ENCODE data around the gene KANSL1.
"Not testable (repeated sequence)": the region's sequence is repeated elsewhere in the genome, so short reads cannot be mapped to it uniquely, and the experiment has no call there.

KANSL1 gene

DNA sequence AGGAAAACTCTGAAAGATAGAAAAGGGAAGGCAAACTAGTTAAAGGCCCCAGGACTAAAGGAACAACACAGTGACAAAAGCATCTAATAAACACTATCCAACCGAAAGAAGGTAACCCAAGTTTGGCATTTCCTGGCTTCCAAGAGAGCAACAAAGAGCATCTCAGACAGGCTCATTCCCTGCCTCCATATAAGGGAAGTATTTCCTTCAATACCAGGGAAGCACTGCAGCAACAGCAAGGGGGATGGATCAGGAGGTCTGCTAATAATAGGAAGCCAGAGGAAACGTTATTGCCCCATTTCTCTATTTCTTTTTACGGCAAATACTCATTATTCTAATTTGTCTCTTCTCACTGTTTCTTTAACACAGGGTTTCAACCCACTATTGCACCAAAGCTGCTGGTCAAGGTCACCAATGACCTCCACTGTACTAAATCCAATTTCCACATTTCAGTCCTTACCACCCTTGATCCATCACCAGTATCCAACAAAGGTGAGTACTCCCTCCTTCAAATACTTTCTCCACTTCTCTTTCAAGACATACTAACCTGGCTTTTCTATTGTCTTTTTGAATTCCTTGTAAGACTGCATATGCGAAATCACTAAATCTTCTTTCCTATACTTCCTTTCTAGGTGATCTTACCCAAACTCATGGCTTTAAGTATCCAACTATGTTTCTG, 86.1 kb downstream of the KANSL1 start:
- no peak for DNase-seq

GRCh38 chr17:46102806-46103205, 90.4 kb downstream of the KANSL1 start:
- not testable (repeated sequence) for DNase-seq

- DNase-seq, result not testable (repeated sequence)
These were observed 91.2 kb downstream of the KANSL1 start for GRCh38 chr17:46101785-46102617.

- DNase-seq, result no peak
These were observed 92.6 kb downstream of the KANSL1 start for GRCh38 chr17:46100590-46100989.

DNA sequence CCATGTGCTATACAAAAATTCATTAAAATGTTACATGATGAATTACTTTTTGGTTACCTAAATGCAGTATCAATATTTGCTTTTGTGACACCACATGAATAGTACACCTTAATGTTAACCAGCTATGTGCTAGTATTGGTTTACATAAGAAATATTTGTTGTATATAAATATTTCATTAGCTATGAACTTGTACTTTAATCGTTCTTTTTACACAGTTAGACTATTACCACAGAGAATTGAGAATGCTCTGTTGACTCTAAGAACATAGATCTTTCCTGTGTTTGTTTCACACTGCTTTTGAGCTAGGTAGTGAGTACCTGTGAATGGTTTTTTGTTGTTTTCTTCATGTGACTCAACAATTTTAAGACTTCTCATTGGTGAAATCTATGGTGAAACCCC, 93.4 kb downstream of the KANSL1 start:
- no peak for DNase-seq

- DNase-seq, result no peak
These were observed 95.7 kb downstream of the KANSL1 start for GRCh38 chr17:46097497-46097896.

DNA sequence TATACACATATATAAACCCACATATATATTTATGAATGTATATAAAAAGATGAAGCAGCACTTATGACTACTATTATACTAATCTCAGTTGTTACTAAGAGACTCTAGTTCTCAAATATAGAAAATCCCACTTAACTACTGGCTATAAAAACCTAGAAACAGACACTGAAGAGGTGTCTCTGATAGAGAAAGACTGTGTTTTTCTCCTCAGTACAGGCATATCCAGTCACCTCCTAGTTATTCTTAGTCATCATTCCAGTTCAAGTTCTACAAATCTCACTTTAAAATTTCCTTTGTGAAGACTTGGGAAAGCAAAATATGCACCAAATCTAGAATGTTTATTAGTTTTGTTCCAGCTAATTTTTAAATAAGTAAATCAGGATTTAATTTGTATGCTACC, 100.2 kb downstream of the KANSL1 start:
- DNase-seq, result no peak

DNA sequence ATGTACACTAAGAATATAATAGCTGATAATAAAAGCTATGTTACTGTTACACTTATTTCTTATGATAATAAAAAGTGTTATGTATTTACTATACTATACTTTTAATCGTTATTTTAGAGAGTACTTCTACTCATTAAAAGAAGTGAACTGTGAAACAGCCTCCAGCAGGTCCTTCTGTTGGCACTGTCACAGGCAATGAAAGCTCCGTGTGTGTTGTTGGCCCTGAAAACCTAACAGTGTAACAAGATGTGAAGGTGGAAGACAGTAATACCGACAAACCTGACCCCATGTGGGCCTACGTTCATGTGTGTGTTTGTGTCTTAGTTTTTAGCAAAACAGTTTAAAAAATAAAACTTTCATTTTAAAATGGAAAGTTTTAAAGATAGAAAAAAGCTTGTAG, 102.4 kb downstream of the KANSL1 start:
- DNase-seq, result no peak

DNA sequence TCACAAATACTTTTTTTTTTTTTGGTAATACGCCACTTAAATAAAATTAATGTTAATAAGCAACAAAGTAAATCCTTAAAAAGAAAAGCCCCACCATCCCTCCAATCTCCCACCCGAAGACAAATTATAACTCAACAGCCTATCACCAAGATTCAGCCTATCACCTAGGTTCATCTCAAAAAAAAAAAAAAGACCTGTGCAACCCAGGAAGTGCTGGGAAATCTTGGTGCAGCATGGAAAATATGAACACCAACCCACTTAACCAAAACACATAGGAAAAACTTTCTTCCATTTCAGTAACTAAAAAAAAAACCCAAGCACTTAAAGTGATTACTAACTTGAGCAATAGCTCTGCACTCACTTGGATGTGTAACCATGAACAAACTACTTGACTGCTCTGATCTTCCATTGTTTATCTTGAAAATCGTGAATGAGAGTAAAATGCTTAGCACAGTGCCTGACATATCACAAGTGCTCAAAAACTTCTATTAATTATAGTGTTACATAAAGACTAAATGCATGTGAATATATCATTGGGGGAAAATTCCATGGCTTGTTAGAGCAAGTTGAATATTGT, 103.8 kb downstream of the KANSL1 start:
- DNase-seq, result no peak

DNA sequence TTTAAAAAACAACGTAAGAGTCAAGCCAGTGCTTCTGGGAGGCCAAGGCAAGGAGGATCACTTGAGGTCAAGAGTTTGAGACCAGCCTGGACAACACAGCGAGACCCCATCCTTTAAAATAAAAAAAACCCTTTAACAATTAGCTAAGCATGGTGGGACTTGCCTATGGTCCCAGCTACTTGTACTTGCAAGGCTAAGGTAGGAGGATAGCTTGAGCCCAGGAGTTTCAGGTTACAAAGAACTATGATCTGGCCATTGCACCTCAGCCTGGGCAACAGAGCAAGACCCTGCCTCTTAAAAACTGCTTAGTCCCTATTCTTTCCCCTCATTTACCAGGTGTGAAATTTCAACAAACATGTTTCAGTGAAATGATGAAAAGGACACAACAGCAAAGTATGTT, 104.6 kb downstream of the KANSL1 start:
- no peak for DNase-seq

DNA sequence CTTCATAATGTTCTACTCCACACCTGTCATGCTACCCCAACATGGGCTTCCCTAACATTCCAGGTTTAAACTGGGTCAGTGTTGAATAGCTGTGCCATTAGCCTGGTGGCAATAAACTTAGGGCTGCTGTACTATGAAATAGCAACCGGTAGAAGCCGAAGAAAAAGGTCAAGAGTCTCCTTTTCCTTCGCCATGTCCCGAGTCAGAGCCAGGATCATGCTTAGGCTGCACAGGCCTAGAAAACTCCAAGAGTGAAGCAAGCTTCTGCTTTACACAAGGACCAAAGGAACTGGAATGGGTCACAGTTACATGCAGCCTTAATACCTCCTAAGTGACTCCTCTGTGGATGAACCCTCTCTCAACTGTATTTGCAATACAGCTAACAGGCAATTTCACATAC, 105.4 kb downstream of the KANSL1 start:
- DNase-seq, result not testable (repeated sequence)

DNA sequence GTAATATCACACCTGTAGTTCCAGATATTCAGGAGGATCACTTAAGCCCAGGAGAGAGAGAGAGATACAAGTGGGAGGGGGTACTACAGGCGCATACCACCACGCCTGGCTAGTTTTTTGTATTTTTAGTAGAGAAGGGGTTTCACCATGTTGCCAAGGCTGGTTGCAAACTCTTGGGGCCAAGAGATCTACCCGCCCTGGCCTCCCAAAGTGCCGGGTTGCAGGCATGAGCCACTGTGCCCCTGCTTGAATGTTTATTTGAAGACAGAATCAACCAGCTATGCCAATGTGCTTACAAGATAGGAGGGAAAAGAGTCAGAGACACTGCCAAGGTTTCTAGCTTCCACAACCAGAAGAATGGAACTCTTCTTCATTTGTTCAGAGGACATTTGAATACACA, 106.4 kb downstream of the KANSL1 start:
- no peak for DNase-seq

DNA sequence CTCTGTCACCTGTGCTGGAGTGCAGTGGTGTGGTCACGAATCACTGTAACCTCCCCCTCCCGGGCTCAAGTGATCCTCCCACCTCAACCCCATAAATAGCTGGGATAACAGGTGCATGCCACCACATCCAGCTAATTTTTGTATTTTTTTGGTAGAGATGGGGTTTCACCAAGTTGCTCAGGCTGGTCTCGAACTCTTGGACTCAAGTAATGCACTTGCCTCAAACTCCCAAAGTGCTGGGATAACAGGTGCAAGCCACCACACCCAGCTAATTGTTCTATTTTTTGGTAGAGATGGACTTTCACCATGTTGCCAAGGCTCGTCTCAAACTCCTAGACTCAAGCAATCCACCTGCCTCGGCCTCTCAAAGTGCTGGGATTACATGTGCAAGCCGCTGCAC, 107.7 kb downstream of the KANSL1 start:
- no peak for DNase-seq

DNA sequence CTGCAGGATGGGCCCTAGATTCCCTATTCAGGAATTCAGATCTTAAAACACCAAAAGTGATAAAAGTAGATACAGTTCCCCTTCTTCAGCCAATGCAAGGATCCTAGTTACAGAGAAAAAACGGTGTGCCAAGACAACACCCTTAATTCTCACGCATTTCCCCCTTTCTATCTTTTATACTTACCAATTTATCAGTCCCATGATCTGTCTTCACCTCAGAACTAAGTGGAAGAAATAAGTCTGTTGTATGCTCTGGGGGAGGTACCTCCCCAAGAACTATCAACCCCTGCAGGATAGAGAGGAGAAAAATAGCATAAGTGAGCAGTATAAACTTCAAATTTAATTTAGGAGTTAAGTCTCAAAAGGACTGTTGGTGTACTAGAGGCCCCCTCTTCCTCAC, 111.0 kb downstream of the KANSL1 start:
- peak; percentile 60 for DNase-seq

GRCh38 chr17:46081018-46081320, 112.3 kb downstream of the KANSL1 start:
- DNase-seq, result no peak

DNA sequence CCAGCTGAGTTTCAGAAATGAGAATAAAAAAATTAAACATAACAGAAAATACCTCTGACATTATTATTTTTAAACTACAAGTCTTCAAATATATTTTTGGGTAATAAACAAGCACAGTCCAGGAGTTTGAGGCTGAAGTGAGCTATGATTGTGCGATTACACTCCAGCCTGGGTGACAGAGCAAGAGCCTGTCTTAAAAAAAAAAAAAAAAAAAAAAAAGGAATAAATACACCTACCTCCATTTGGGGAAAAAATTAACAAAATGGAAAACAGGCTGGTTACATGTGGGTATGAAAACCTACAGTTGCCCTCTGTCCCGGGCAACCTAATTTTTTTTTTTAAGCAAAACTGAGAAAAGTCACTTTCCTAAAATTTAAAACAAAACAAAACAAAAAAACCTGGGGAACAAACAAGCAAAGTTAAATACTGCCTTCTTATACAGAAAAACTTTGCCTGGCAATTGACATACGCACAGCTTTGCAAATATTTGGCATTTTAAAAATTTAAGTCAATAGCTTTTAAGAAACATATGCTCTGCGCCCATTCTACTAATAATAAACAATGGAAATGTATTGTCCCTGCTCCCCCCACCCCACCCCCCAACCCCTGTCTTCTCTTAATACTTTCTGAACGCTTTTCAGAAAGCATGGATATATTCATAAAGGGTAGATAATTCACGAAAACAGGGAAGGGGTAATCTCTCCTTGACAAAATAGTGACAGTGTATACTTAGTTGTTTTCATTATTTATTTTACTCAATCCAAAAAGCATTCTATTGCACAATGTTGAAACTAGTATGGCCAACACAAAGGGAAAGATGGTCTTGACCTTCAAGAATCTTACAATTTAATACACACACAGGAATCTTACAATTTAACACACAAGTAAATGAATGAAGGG, 112.9 kb downstream of the KANSL1 start:
- DNase-seq, result no peak

- DNase-seq, result peak; percentile 90
These were observed 114.6 kb downstream of the KANSL1 start for GRCh38 chr17:46078675-46079074.

GRCh38 chr17:46074540-46074939, 118.7 kb downstream of the KANSL1 start:
- no peak for DNase-seq

DNA sequence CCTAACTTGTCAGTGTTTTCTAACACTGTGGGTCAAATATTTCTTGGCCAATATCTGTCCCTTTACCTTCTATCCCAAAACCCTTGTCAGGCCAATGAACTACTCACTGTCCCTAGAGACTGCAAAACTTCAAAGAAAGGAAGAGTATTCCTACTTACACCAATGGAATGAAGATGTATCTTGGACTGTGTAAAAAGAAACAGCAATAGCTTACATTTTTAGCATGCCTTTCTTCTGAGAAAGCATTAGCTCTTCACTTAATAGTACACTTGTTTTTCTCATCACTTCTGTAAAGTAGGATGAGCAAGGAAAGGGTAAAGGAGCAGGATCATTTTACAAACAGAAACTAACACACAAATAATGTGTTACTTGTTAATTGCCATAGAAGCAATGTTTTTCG, 120.2 kb downstream of the KANSL1 start:
- DNase-seq, result no peak

DNA sequence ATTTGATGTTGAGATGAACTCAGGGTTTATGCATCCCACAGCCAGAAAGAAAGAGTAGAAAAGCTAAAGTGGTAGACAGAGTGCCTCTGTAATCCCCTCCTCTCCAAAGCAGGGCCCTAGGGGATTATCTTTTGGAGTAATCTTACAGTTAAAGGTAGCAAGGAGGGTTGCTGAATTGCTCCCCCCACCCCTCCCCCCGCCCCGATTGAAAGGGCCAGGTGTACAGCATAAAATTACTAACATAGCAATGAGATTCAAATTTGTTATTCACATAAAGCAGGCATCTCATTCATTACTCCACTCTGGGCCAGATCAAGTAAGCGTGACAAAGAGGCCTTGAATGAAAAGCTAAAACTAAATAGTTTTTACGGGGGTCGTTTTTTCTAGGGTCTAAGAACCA, 121.4 kb downstream of the KANSL1 start:
- no peak for DNase-seq

DNA sequence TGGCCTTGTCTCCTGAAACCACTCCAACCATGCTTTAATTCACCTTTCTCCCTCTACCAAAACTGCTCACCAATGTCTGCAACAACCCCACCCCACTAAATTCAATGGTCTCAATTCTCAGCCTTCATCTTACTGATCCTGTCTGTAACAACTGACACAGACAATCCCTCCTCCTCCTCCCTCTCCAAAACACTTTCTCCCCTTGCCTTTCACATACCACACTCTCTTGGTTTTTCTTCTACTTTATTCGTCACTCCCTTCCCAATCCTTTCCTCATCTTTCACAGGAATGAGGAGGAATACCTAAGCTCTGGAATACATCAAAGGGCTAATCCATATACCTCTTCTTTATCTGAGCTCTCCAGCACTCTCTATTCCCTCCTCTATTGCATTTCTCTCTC, 128.8 kb downstream of the KANSL1 start:
- DNase-seq, result no peak

- DNase-seq, result peak; percentile 72
These were observed 130.0 kb downstream of the KANSL1 start for GRCh38 chr17:46063241-46063640.

DNA sequence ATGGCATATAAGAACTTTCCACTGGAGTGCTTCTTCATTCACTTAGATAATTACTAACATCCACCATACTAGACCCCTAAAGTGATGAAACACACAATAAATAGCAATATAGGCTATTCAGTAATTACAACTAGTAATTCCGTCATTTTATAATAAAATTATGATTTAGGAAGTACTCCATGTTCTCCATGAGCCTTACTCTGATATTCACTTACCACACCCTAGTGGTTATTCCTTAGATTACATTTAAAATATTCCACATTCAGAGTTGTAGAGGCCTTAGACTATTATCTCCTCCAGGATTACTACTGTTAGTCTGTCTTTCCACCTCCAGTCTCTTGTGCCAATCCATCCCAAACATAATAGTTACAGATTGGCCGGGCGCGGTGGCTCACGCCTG, 131.8 kb downstream of the KANSL1 start:
- DNase-seq, result peak; percentile 56
